Hematopoietic multipotent progenitor cell treated with erythropoietin and hydrocortisone succinate and interleukin-3 and kit ligand, for 8 days (in vitro differentiated cells): ENCODE results near the gene TRPM1.

Source experiments
- DNase-seq: peaks from one replicate; pipeline ENCODE4 v3.0.0-alpha.2; 2015

The TRPM1 gene

GRCh38 chr15:30962079-30962478, 139.4 kb downstream of the TRPM1 start:
- DNase-seq: no peak

- no peak for DNase-seq
Observed at GRCh38 chr15:30958219-30958618, 143.3 kb downstream of the TRPM1 start.

GRCh38 chr15:30956216-30957124, 145.1 kb downstream of the TRPM1 start:
- DNase-seq: peak; percentile 16

DNA sequence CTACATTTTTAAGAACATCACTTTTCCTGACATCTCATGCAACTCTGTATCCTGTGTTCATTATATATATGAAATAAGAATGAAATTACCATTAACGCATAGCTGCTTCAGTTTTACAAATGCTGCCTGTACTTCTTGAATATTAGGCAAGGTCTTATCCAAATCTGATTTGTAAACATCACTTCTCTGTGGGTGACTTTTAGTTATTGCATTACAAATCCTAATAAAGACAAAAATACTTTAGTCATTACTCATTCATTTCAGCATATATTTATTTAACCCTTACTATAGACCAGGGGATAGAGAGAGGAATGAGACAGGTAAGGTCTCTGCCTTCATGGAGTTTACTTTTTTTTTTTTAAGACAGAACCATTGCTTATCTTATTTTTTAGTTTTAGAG, 146.9 kb downstream of the TRPM1 start:
- DNase-seq: no peak

DNA sequence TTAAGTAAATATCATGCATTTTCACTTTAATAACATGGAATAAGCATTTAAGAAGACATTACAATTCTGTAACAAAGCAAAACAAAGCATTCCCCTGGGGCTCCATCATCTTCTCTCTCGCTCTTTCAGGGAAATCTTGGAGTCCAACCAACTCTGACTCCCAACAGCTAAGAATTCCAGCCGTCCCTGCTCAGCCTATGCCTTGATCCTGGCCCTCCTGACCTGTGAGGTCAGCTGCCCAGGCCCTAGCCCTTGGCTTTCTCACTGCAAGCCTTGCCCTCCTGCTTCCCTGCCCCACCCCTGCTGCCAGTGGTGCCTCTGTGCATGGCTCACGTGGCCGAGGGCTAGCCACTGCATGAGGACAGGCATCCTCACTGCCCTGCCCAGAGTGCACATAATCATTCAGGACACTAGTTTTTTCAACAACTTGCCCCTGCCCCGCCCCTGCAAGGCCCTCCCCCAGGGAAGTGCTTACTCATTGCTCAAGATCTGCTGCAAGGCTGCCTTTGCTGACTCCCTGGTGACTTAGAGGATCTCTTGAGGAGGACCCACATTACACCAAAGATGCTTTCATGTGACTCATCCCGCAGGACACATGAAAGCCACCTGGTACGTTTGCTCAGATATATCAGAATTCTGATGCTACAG, 147.7 kb downstream of the TRPM1 start:
- peak; percentile 63 for DNase-seq

DNA sequence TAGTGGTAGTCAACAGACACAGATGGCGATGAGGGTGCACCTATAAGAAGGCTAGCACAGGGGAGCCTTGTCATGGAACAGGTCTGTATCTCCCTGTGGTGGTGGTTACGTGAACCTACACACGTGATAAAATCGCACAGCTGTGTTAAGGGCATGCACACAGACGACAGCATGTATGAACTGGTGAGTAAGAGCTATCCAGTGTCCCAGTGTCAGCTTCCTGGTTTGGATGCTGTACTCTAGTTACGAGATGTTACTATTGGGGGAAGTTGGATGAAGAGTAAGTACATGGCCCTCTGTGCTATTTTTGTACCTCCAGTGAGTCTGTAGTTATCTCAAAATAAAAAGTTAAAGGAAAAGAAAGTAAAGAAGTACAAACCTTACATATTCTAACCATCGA, 148.3 kb downstream of the TRPM1 start:
- no peak for DNase-seq
